Measurements from ENCODE around the gene CTRL.

GRCh38 chr16:67886387-67886786 lies 45.3 kb downstream of the CTRL start:
- no peak for TF ChIP-seq CTCF (conservative IDR thresholded peaks at IDR 0.05; ENCODE audit: low read length)
- no peak for TF ChIP-seq EZH2phosphoT487 (IDR thresholded peaks at IDR 0.05; ENCODE audit: borderline replicate concordance, low read depth, low read length)
